ENCODE measurements around the gene LMAN2L. TPM values are rescaled to one million over a fixed set of nuclear protein-coding genes. Genes with fewer than 3 reads are reported as not detected.

The LMAN2L gene, protein sequence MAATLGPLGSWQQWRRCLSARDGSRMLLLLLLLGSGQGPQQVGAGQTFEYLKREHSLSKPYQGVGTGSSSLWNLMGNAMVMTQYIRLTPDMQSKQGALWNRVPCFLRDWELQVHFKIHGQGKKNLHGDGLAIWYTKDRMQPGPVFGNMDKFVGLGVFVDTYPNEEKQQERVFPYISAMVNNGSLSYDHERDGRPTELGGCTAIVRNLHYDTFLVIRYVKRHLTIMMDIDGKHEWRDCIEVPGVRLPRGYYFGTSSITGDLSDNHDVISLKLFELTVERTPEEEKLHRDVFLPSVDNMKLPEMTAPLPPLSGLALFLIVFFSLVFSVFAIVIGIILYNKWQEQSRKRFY
- 13.2 and 15.6 TPM in 2 replicates for total RNA-seq (2021)
- Bru-seq, nascent RNA = percentile 71 among the genes with signal in this experiment
- percentile 69 among the genes with signal in this experiment for BruChase-seq, experiment 1, labeled RNA remaining after a 2-hour chase
- percentile 65 among the genes with signal in this experiment for BruChase-seq, experiment 2, labeled RNA remaining after a 6-hour chase
- long read RNA-seq, transcript LMAN2L-201 (8 exons, 2,397 nt) = major isoform, 50 of 60 reads
- long read RNA-seq, partial matches to known transcripts = 0 of 60 reads
- long read RNA-seq, other reads (novel, unspliced or antisense) = 8 of 60 reads

DNA sequence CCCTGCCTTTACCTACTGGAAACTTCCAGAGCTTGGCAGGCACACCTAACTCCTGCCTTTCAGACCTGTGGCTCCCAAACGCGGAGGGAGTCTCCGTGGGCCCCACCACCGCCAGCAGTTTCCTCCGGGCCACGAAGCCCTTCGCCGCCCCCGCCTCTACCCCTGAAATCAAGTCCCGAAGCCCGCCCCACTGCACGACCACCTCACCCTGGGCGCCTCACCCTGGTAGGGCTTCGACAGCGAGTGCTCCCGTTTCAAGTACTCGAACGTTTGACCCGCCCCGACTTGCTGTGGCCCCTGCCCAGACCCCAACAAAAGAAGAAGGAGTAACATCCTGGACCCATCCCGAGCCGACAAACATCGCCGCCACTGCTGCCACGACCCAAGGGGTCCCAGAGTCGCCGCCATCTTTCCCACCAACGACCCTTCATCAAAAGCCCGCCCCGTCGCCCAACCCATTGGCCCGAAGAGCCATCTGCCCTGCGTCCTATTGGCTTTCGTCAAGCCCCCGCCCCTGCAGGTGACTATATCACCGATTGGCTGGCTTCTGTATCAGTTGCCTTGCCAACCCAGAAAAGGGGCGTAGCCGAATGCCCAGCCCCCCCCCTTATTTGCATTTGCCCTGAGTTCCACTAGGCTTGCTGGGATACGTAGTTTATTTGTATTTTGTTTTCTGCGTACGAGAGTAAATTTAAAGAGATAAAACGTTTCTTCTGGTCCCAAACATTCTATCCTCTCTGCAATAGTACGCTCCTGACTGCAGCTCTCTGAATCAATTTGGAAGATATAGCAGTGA lies at the start of gene LMAN2L:
TSS of gene LMAN2L (minus strand) at position 432 of the 796 bp plus-strand sequence. CDS start at position 408, 24 bp downstream.
- Histone ChIP-seq H2AFZ (peak within 1 kb of the TSS; percentile 86), H3K4me2 (peak within 1 kb of the TSS; percentile 89), H4K20me1 (ENCODE audit: insufficient read depth) (no peaks in the 10 kb centered on the region), H3K4me1 (replicated peaks; ENCODE audit: insufficient read depth) (peaks cover 18% of the 10 kb centered on the region), H3K79me2 (ENCODE audit: low read depth) (peaks cover 24% of the 10 kb centered on the region), H3F3A (ENCODE audit: insufficient read depth, low read depth) (no peaks in the 10 kb centered on the region; the same call in 1 of the 2 replicates), H3K9me2 (ENCODE audit: insufficient read depth) (no peaks in the 10 kb centered on the region), H3K9me3 (ENCODE audit: insufficient read depth, low read depth) (no peaks in the 10 kb centered on the region), H3K36me3 (ENCODE audit: low read depth) (peaks cover 14% of the 10 kb centered on the region), H3K27ac (no peak within 1 kb of the TSS), H3K27me3 (ENCODE audit: insufficient read depth, low read depth) (no peaks in the 10 kb centered on the region), H3K4me3 (peak within 1 kb of the TSS; percentile 77)
- BruUV-seq (replicated peaks) = no TSS peak
- peak; percentile 95 to 98 for DNase-seq
- ChIA-PET POLR2A (ENCODE audit: unreplicated experiment) (interaction anchor here (0.7 kb wide), 1 partner anchor 76 kb away, joined by 3 read pairs; the partner anchor contains the start of gene CNNM3), CTCF (no interaction called here)
- TF ChIP-seq EZH2 (IDR thresholded peaks at IDR 0.05; ENCODE audit: low read depth) (no peak), CTCF (conservative IDR thresholded peaks at IDR 0.05) (no peak)
- intact Hi-C loops (cut with micrococcal nuclease; ENCODE audit: unreplicated experiment) = loop anchor here (1.0 to 2.0 kb wide), 2 partner anchors 20 to 61 kb away; partner anchors contain the start of gene CNNM4

DNA sequence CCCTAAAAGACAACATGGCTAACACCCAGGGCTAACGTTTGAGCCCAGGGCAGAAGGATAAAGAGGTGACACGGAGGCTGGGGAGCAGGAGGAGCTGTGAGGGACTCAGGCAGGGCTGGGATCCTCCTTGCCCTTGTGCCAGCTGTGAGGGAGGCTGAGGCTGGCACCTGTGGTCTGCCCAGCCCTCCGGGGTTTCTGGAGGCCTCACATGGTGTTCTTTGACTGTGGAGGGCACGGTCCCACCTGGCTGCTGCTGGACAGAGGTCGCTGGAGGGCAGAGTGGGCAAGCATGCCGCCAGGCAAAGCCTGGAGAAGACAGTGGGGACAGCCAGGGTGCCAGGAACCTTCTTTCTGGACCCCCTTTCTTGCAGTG lies 49.4 kb upstream of the LMAN2L start:
- no peak for TF ChIP-seq EZH2 (IDR thresholded peaks at IDR 0.05; ENCODE audit: low read depth)
- TF ChIP-seq CTCF (conservative IDR thresholded peaks at IDR 0.05) = no peak
- Histone ChIP-seq H3F3A (ENCODE audit: insufficient read depth, low read depth) (peaks cover 28% of the 10 kb centered on the region), H4K20me1 (ENCODE audit: insufficient read depth) (no peaks in the 10 kb centered on the region), H3K36me3 (ENCODE audit: low read depth) (no peaks in the 10 kb centered on the region), H3K4me2 (no peak overlapping the region), H3K4me1 (replicated peaks; ENCODE audit: insufficient read depth) (peaks cover 42% of the 10 kb centered on the region), H3K27me3 (ENCODE audit: insufficient read depth, low read depth) (no peaks in the 10 kb centered on the region), H2AFZ (no peak overlapping the region), H3K9me2 (ENCODE audit: insufficient read depth) (no peaks in the 10 kb centered on the region), H3K79me2 (ENCODE audit: low read depth) (peaks cover 36% of the 10 kb centered on the region), H3K27ac (no peak overlapping the region), H3K4me3 (no peak overlapping the region), H3K9me3 (ENCODE audit: insufficient read depth, low read depth) (no peaks in the 10 kb centered on the region)
- ChIA-PET POLR2A (ENCODE audit: unreplicated experiment) (no interaction called here), CTCF (interaction anchor here (0.5 kb wide), 1 partner anchor 15 kb away, joined by 3 read pairs; no protein-coding TSS in a partner anchor)
- no TSS peak for BruUV-seq (replicated peaks)
- DNase-seq = no peak
- intact Hi-C loops (cut with micrococcal nuclease; ENCODE audit: unreplicated experiment) = no loop called here
